IMR-90 (cell line): Measurements from ENCODE around the gene NTM. TPM values are rescaled to one million over a fixed set of nuclear protein-coding genes. Genes with fewer than 3 reads are reported as not detected.

ENCODE experiments used
- ATAC-seq: fragments of 200-7000 bp; cut with Tn5 transposase; 2 replicates; pipeline ENCODE4 v1.9.1; 2020; ENCODE audit warnings: low read depth, mild to moderate bottlenecking, moderate library complexity
- BruUV-seq: library from RNA; stranded (reverse); fragments of 400-500 nt; replicated peaks from 2 replicates; lab custom pipeline; 2021; lab: Mats Ljungman, UMichigan
- CTCF ChIA-PET: fragments of 300-600 bp; formaldehyde crosslinking; extraction: SDS; loops from one replicate; lab custom pipeline; 2021; ENCODE audit warnings: antibody characterized with exemption; lab: Yijun Ruan, JAX
- POLR2A ChIA-PET: fragments of 300-600 bp; sonication (Branson Sonifier 250); formaldehyde crosslinking; loops from one replicate; lab custom pipeline; 2022; ENCODE audit warnings: antibody characterized with exemption; ENCODE audit not compliant: unreplicated experiment; lab: Charles Lee
- DNase-seq: peaks from one replicate; pipeline ENCODE4 v3.0.0; 2013
- H2AFZ ChIP-seq: replicated peaks from 2 replicates; pipeline ENCODE3; 2013; ENCODE audit warnings: low read length, mild to moderate bottlenecking; ENCODE audit not compliant: poor library complexity
- H2AK5ac ChIP-seq: 2 replicates; pipeline ENCODE4 v1.6.1; 2013; ENCODE audit warnings: low read depth, low read length, inconsistent platforms
- H2AK9ac ChIP-seq: replicated peaks from 2 replicates; pipeline ENCODE3; 2013; ENCODE audit warnings: mild to moderate bottlenecking, low read depth, low read length, moderate library complexity; ENCODE audit not compliant: poor library complexity
- H2BK120ac ChIP-seq: 2 replicates; pipeline ENCODE4 v1.6.1; 2013; ENCODE audit warnings: low read depth, low read length, inconsistent platforms
- H2BK15ac ChIP-seq: 3 replicates; pipeline ENCODE4 v1.6.1; 2013; ENCODE audit warnings: low read depth, low read length, inconsistent platforms
- H2BK20ac ChIP-seq: 2 replicates; pipeline ENCODE4 v1.6.1; 2013; ENCODE audit warnings: low read depth, mild to moderate bottlenecking, inconsistent platforms, low read length, moderate library complexity
- H2BK5ac ChIP-seq: 2 replicates; pipeline ENCODE4 v1.6.1; 2013; ENCODE audit warnings: mild to moderate bottlenecking, low read depth, low read length, inconsistent platforms; ENCODE audit not compliant: poor library complexity, severe bottlenecking
- H3K14ac ChIP-seq: replicated peaks from 2 replicates; pipeline ENCODE4 v1.6.1; 2013; ENCODE audit warnings: low read depth, low read length, inconsistent platforms
- H3K18ac ChIP-seq: 2 replicates; pipeline ENCODE4 v1.6.1; 2013; ENCODE audit warnings: low read depth, low read length, control low read depth
- H3K23ac ChIP-seq: 2 replicates; pipeline ENCODE4 v1.6.1; 2013; ENCODE audit warnings: low read depth, low read length, inconsistent platforms
- H3K27ac ChIP-seq: 2 replicates; pipeline ENCODE4 v1.5.1; 2013; ENCODE audit warnings: mild to moderate bottlenecking, control low read depth, low read length; ENCODE audit not compliant: insufficient read depth
- H3K27me3 ChIP-seq: 2 replicates; pipeline ENCODE4 v1.6.1; 2013; ENCODE audit warnings: low read length; ENCODE audit not compliant: control insufficient read depth, insufficient read depth
- H3K36me3 ChIP-seq: 2 replicates; pipeline ENCODE4 v1.6.1; 2013; ENCODE audit warnings: low read length, mixed read lengths; ENCODE audit not compliant: control insufficient read depth, insufficient read depth
- H3K4ac ChIP-seq: 2 replicates; pipeline ENCODE4 v1.6.1; 2013; ENCODE audit warnings: low read depth, low read length, inconsistent platforms
- H3K4me1 ChIP-seq: 2 replicates; pipeline ENCODE4 v1.6.1; 2013; ENCODE audit warnings: low read length, mixed read lengths; ENCODE audit not compliant: control insufficient read depth, insufficient read depth
- H3K4me2 ChIP-seq: 2 replicates; pipeline ENCODE4 v1.6.1; 2013; ENCODE audit warnings: low read depth, mild to moderate bottlenecking, control low read depth, low read length, moderate library complexity
- H3K4me3 ChIP-seq: 2 replicates; pipeline ENCODE4 v1.5.1; 2013; ENCODE audit warnings: low read depth, mild to moderate bottlenecking, control low read depth, low read length, moderate library complexity; ENCODE audit not compliant: insufficient read depth
- H3K56ac ChIP-seq: 2 replicates; pipeline ENCODE4 v1.6.1; 2013; ENCODE audit warnings: low read length, inconsistent platforms; ENCODE audit not compliant: insufficient read depth; ENCODE audit errors: extremely low read depth
- H3K79me1 ChIP-seq, 2 experiments: 2 replicates each; pipeline ENCODE4 v1.6.1; 2013; ENCODE audit warnings: low read length in 2 of 2, inconsistent platforms in 1 of 2, low read depth in 1 of 2
- H3K9ac ChIP-seq: 2 replicates; pipeline ENCODE4 v1.6.1; 2013; ENCODE audit warnings: low read depth, low read length, control low read depth
- H3K9me1 ChIP-seq: 2 replicates; pipeline ENCODE4 v1.6.1; 2013; ENCODE audit warnings: low read length, inconsistent platforms; ENCODE audit not compliant: insufficient read depth
- H3K9me3 ChIP-seq: 2 replicates; pipeline ENCODE4 v1.6.1; 2013; ENCODE audit warnings: low read length; ENCODE audit not compliant: control insufficient read depth, insufficient read depth
- H4K20me1 ChIP-seq: 2 replicates; pipeline ENCODE4 v1.6.1; 2013; ENCODE audit warnings: low read length, inconsistent platforms; ENCODE audit not compliant: insufficient read depth
- H4K5ac ChIP-seq: 2 replicates; pipeline ENCODE4 v1.6.1; 2013; ENCODE audit warnings: mild to moderate bottlenecking, low read depth, low read length, control low read depth
- H4K8ac ChIP-seq, 2 experiments: 2 replicates each; pipeline ENCODE4 v1.6.1; 2013; ENCODE audit warnings: low read depth in 2 of 2, low read length in 2 of 2, control low read depth in 1 of 2, inconsistent platforms in 1 of 2
- H4K91ac ChIP-seq: 2 replicates; pipeline ENCODE4 v1.6.1; 2013; ENCODE audit warnings: low read depth, low read length, inconsistent platforms; ENCODE audit not compliant: insufficient read depth
- BHLHE40 ChIP-seq: fragments of 150-350 bp; IDR thresholded peaks from 2 replicates; pipeline ENCODE4 v1.6.1; 2016; ENCODE audit warnings: mild to moderate bottlenecking, low read depth, low read length
- CEBPB ChIP-seq: IDR thresholded peaks from 2 replicates; pipeline ENCODE4 v1.6.1; 2012; ENCODE audit warnings: low read depth, low read length, improper control_type of control experiment
- CHD1 ChIP-seq: IDR thresholded peaks from 2 replicates; pipeline ENCODE4 v1.6.1; 2012; ENCODE audit warnings: low read depth, low read length, improper control_type of control experiment
- CTCF ChIP-seq: conservative IDR thresholded peaks from 2 replicates; pipeline ENCODE4 v1.5.1; 2012; ENCODE audit warnings: mild to moderate bottlenecking, low read depth, low read length, improper control_type of control experiment
- ELK1 ChIP-seq: fragments of 150-350 bp; IDR thresholded peaks from 2 replicates; pipeline ENCODE4 v1.6.1; 2016; ENCODE audit warnings: low read depth, mild to moderate bottlenecking, low read length, moderate library complexity, borderline replicate concordance
- FOS ChIP-seq: fragments of 150-350 bp; IDR thresholded peaks from 2 replicates; pipeline ENCODE4 v1.6.1; 2016; ENCODE audit warnings: low read depth, low read length
- MAFK ChIP-seq: IDR thresholded peaks from 2 replicates; pipeline ENCODE4 v1.6.1; 2012; ENCODE audit warnings: low read depth, low read length, improper control_type of control experiment
- MAZ ChIP-seq: IDR thresholded peaks from 2 replicates; pipeline ENCODE4 v1.6.1; 2012; ENCODE audit warnings: low read depth, mild to moderate bottlenecking, low read length, improper control_type of control experiment, moderate library complexity, borderline replicate concordance
- MXI1 ChIP-seq: IDR thresholded peaks from 2 replicates; pipeline ENCODE4 v1.6.1; 2012; ENCODE audit warnings: low read depth, mild to moderate bottlenecking, low read length, moderate library complexity, borderline replicate concordance
- NFE2L2 ChIP-seq: fragments of 150-350 bp; IDR thresholded peaks from 2 replicates; pipeline ENCODE4 v1.6.1; 2016; ENCODE audit warnings: low read depth, mild to moderate bottlenecking, low read length
- POLR2A ChIP-seq: IDR thresholded peaks from 2 replicates; pipeline ENCODE4 v1.6.1; 2012; ENCODE audit warnings: mild to moderate bottlenecking, low read depth, low read length
- RAD21 ChIP-seq: IDR thresholded peaks from 2 replicates; pipeline ENCODE4 v1.6.1; 2012; ENCODE audit warnings: low read length, improper control_type of control experiment
- RCOR1 ChIP-seq: IDR thresholded peaks from 2 replicates; pipeline ENCODE4 v1.6.1; 2012; ENCODE audit warnings: mild to moderate bottlenecking, low read length, improper control_type of control experiment; ENCODE audit not compliant: insufficient replicate concordance
- RFX5 ChIP-seq: IDR thresholded peaks from 2 replicates; pipeline ENCODE4 v1.8.0; 2012; ENCODE audit warnings: low read depth, mild to moderate bottlenecking, low read length, moderate library complexity
- SMC3 ChIP-seq: fragments of 150-350 bp; IDR thresholded peaks from 2 replicates; pipeline ENCODE4 v1.6.1; 2016; ENCODE audit warnings: low read depth, mild to moderate bottlenecking, antibody characterized with exemption, low read length, moderate library complexity
- USF2 ChIP-seq: fragments of 150-350 bp; IDR thresholded peaks from 2 replicates; pipeline ENCODE4 v1.6.1; 2017; ENCODE audit warnings: mild to moderate bottlenecking, antibody characterized with exemption, low read length, low read depth
- WGBS, 2 experiments: methylation state at CpG; one replicate each; pipeline versions ENCODE4 v1.1.5 to v1.1.7; 2013; ENCODE audit warnings: missing lambda C conversion rate in 2 of 2; ENCODE audit not compliant: insufficient read length in 1 of 2; ENCODE audit errors: extremely low coverage in 2 of 2; 5-methylcytosine and 5-hydroxymethylcytosine counted together
- dilution Hi-C: fragments of 300-500 bp; cut with HindIII; formaldehyde crosslinking; loops from one replicate; pipeline ENCODE4 v1.14.3; 2018; ENCODE audit warnings: low sequenced_read_pairs; ENCODE audit not compliant: unreplicated experiment
- in situ Hi-C: fragments of 300-500 bp; cut with MboI; formaldehyde crosslinking; loops from 3 replicates; pipeline ENCODE4 v1.14.3; 2019; ENCODE audit warnings: low sequenced_read_pairs, inconsistent platforms, mixed read lengths
- intact Hi-C: fragments of 100-400 bp; cut with micrococcal nuclease; formaldehyde crosslinking; loops from 2 replicates; pipeline ENCODE4 v1.10.0; 2022
- polyA plus RNA-seq, 3 experiments: library from polyadenylated mRNA; depleted of rRNA; stranded (reverse); fragments of >200 nt; gene quantifications; 2 replicates each; pipeline ENCODE4 v1.2.3, GENCODE V29; 2012; ENCODE audit warnings: low replicate concordance in 1 of 3
- total RNA-seq: library from RNA; depleted of rRNA; stranded (reverse); fragments of >200 nt; gene quantifications from 2 replicates; pipeline ENCODE4 v1.2.3, GENCODE V29; 2012

Gene NTM
- total and polyA plus RNA-seq, 2 of the 4 experiments (the other 2 are of a cell fraction): 19.5 to 25.5 TPM

- ChIA-PET POLR2A (no interaction called here), CTCF (no interaction called here)
- dilution Hi-C loops: no loop called here
Observed at GRCh38 chr11:131423688-131424087, 53.3 kb downstream of the NTM start.

More at GRCh38 chr11:131423688-131424087, 53.3 kb downstream of the NTM start:
- Histone ChIP-seq H3K4me2 (no peak overlapping the region), H3K14ac (no peak overlapping the region), H3K36me3 (no peaks in the 10 kb centered on the region), H4K91ac (no peak overlapping the region), H3K27ac (no peak overlapping the region), H3K4me1 (no peaks in the 10 kb centered on the region), H3K23ac (no peak overlapping the region), H4K8ac (no peak overlapping the region), H3K27me3 (no peaks in the 10 kb centered on the region), H3K4me3 (no peak overlapping the region), H2BK120ac (no peak overlapping the region), H4K5ac (no peak overlapping the region), H2AK5ac (no peak overlapping the region), H2BK5ac (no peak overlapping the region), H2BK20ac (no peak overlapping the region), H2BK15ac (no peak overlapping the region), H4K20me1 (no peaks in the 10 kb centered on the region), H3K9ac (no peak overlapping the region), H3K9me1 (no peaks in the 10 kb centered on the region), H3K18ac (no peak overlapping the region), H2AK9ac (no peak overlapping the region), H3K4ac (no peak overlapping the region), H2AFZ (no peak overlapping the region), H3K79me1 (no peaks in the 10 kb centered on the region), H3K56ac (no peak overlapping the region), H3K9me3 (no peaks in the 10 kb centered on the region)
- intact Hi-C loops: no loop called here
- in situ Hi-C loops: no loop called here
- ATAC-seq (no peak), DNase-seq (peak; percentile 7)
- no CpG with 5 or more reads among the region's 4 CpGs for WGBS, 2 experiments
- no TSS peak for BruUV-seq
- TF ChIP-seq BHLHE40 (no peak), ELK1 (no peak), POLR2A (no peak), MAZ (no peak), RCOR1 (no peak), USF2 (no peak), MXI1 (no peak), CHD1 (no peak), SMC3 (no peak), RFX5 (no peak), MAFK (no peak), FOS (no peak), CTCF (no peak), NFE2L2 (no peak), CEBPB (no peak), RAD21 (no peak)
